Thymus (tissue), 14 donors: ENCODE results near the gene MIEF2. TPM values are rescaled to one million over a fixed set of nuclear protein-coding genes. Genes with fewer than 3 reads are reported as not detected.
A peak's percentile ranks its signal among the peaks of the same experiment; 100 is the strongest.
"Not testable (repeated sequence)": the region's sequence is repeated elsewhere in the genome, so short reads cannot be mapped to it uniquely, and the experiment has no call there.

Source experiments
- DNase-seq, 9 donors: peaks; one replicate each; pipeline ENCODE4 v3.0.0-alpha.2; 2013; ENCODE audit warnings: low spot score in 9 of 9, low read depth in 6 of 9, missing footprints in 1 of 9
- H3K27ac ChIP-seq, 2 donors: one replicate each; pipeline ENCODE4 v1.5.1; 2013; ENCODE audit warnings: control low read depth in 1 of 2, low read depth in 1 of 2, low read length in 1 of 2, mild to moderate bottlenecking in 1 of 2, moderate library complexity in 1 of 2
- H3K27me3 ChIP-seq, 2 donors: one replicate each; pipeline ENCODE4 v1.5.1; 2013; ENCODE audit warnings: low read length in 1 of 2; ENCODE audit not compliant: control insufficient read depth in 2 of 2, insufficient read depth in 1 of 2
- H3K36me3 ChIP-seq, 2 donors: one replicate each; pipeline ENCODE4 v1.5.1; 2013; ENCODE audit warnings: low read length in 1 of 2, mild to moderate bottlenecking in 1 of 2, moderate library complexity in 1 of 2; ENCODE audit not compliant: control insufficient read depth in 2 of 2, insufficient read depth in 2 of 2
- H3K4me1 ChIP-seq, 2 donors: one replicate each; pipeline ENCODE4 v1.5.1; 2013; ENCODE audit warnings: low read length in 2 of 2; ENCODE audit not compliant: control insufficient read depth in 2 of 2, insufficient read depth in 2 of 2
- H3K4me3 ChIP-seq, 2 donors: one replicate each; pipeline ENCODE4 v1.5.1; 2013; ENCODE audit warnings: low read length in 2 of 2, control low read depth in 1 of 2, mild to moderate bottlenecking in 1 of 2
- H3K9me3 ChIP-seq, 2 donors: one replicate each; pipeline ENCODE4 v1.5.1; 2013; ENCODE audit warnings: low read length in 1 of 2, mild to moderate bottlenecking in 1 of 2; ENCODE audit not compliant: control insufficient read depth in 2 of 2, insufficient read depth in 1 of 2
- WGBS: extraction: QIAGEN DNeasy Blood & Tissue Kit; methylation state at CpG from one replicate; pipeline ENCODE4 v1.1.7; 2013; 5-methylcytosine and 5-hydroxymethylcytosine counted together
- long read RNA-seq, 10 donors: transcript quantifications; one replicate each; lab custom pipeline, GENCODE V29; 2026
- polyA plus RNA-seq: library from polyadenylated mRNA; stranded (reverse); fragments of 200-250 nt; gene quantifications from one replicate; pipeline ENCODE4 v1.2.3, GENCODE V29; 2013
- total RNA-seq: library from RNA; stranded (reverse); fragments of 120-200 nt; gene quantifications from one replicate; pipeline ENCODE4 v1.2.4, GENCODE V29; 2013
- donor health status: healthy.

Gene MIEF2
- 5.4 TPM for total RNA-seq
- 8.5 TPM for polyA plus RNA-seq
- long read RNA-seq, donor 1 = 0 reads
- long read RNA-seq, donor 2 = 0 reads
- long read RNA-seq, donor 3, partial matches to known transcripts = 0 of 3 reads
- long read RNA-seq, donor 3, other reads (novel, unspliced or antisense) = 0 of 3 reads
- long read RNA-seq, donor 4, partial matches to known transcripts = 0 of 3 reads
- long read RNA-seq, donor 4, other reads (novel, unspliced or antisense) = 0 of 3 reads
- long read RNA-seq, donor 5, partial matches to known transcripts = 5 of 11 reads
- long read RNA-seq, donor 5, other reads (novel, unspliced or antisense) = 0 of 11 reads
- long read RNA-seq, donor 6, partial matches to known transcripts = 0 of 4 reads
- long read RNA-seq, donor 6, other reads (novel, unspliced or antisense) = 0 of 4 reads
- long read RNA-seq, donor 7, partial matches to known transcripts = 0 of 3 reads
- long read RNA-seq, donor 7, other reads (novel, unspliced or antisense) = 0 of 3 reads
- long read RNA-seq, donor 8, partial matches to known transcripts = 0 of 1 reads
- long read RNA-seq, donor 8, other reads (novel, unspliced or antisense) = 0 of 1 reads
- long read RNA-seq, donor 9 = 0 reads
- long read RNA-seq, donor 10, partial matches to known transcripts = 0 of 3 reads
- long read RNA-seq, donor 10, other reads (novel, unspliced or antisense) = 0 of 3 reads

- H3K27me3 ChIP-seq = no peaks in the 10 kb centered on the region
- H3K36me3 ChIP-seq = peaks cover 30 to 36% of the 10 kb centered on the region in 2 donors
- peak; percentile 83 to 97 (median 92) for DNase-seq
- peak within 1 kb of the TSS; percentile 69 to 78 for H3K4me3 ChIP-seq
- no peaks in the 10 kb centered on the region for H3K9me3 ChIP-seq
- H3K4me1 ChIP-seq = peaks cover 31 to 39% of the 10 kb centered on the region in 2 donors
- under 1% methylated on average over 72 of the region's 72 CpGs for WGBS
- H3K27ac ChIP-seq = peak within 1 kb of the TSS; percentile 83 to 88
Measured at GRCh38 chr17:18260332-18261145, at the start of gene MIEF2. TSS of gene MIEF2 (plus strand) at chr17:18260662. CDS start at chr17:18262721, 2,059 bp downstream.

- no peaks in the 10 kb centered on the region for H3K27me3 ChIP-seq
- 89% methylated on average over 7 of the region's 7 CpGs for WGBS
- no peak for DNase-seq
Measured at GRCh38 chr17:18213666-18214270, 46.7 kb upstream of the MIEF2 start.

GRCh38 chr17:18216906-18217305 lies 43.6 kb upstream of the MIEF2 start:
- 94% methylated on average over 11 of the region's 11 CpGs for WGBS
- H3K4me3 ChIP-seq, H3K9me3 ChIP-seq, DNase-seq, H3K27me3 ChIP-seq, H3K4me1 ChIP-seq, H3K36me3 ChIP-seq, H3K27ac ChIP-seq: not testable (repeated sequence)

More at GRCh38 chr17:18213666-18214270, 46.7 kb upstream of the MIEF2 start:
- Histone ChIP-seq H3K4me1 (no peaks in the 10 kb centered on the region), H3K4me3 (no peak overlapping the region), H3K9me3 (no peaks in the 10 kb centered on the region), H3K36me3 (peaks cover 21 to 24% of the 10 kb centered on the region in 2 donors), H3K27ac (no peak overlapping the region)

GRCh38 chr17:18217412-18218015 lies 42.9 kb upstream of the MIEF2 start:
- Histone ChIP-seq H3K4me3 (no peak overlapping the region), H3K27me3 (no peaks in the 10 kb centered on the region), H3K27ac (no peak overlapping the region), H3K4me1 (no peaks in the 10 kb centered on the region), H3K9me3 (no peaks in the 10 kb centered on the region), H3K36me3 (no peaks in the 10 kb centered on the region)
- peak in 8 of 9 donors; percentile 18 to 75 (median 56) for DNase-seq
- WGBS = 7% methylated on average over 6 of the region's 6 CpGs

- H3K9me3 ChIP-seq = no peaks in the 10 kb centered on the region
- no peaks in the 10 kb centered on the region for H3K27me3 ChIP-seq
- no peaks in the 10 kb centered on the region for H3K36me3 ChIP-seq
- H3K4me1 ChIP-seq = no peaks in the 10 kb centered on the region
- WGBS = 72% methylated on average over 4 of the region's 4 CpGs
- DNase-seq = no peak
- no peak overlapping the region for H3K27ac ChIP-seq
- no peak overlapping the region for H3K4me3 ChIP-seq
Measured at GRCh38 chr17:18218756-18219415, 41.6 kb upstream of the MIEF2 start.

GRCh38 chr17:18224053-18224386 lies 36.4 kb upstream of the MIEF2 start:
- peaks cover 7 to 16% of the 10 kb centered on the region in 2 donors for H3K4me1 ChIP-seq
- no peak for DNase-seq
- H3K27me3 ChIP-seq = peaks cover 0 to 6% of the 10 kb centered on the region in 2 donors
- H3K36me3 ChIP-seq = no peaks in the 10 kb centered on the region
- 93% methylated on average over 4 of the region's 4 CpGs for WGBS
- peak overlapping the region in 1 of 2 donors; percentile 7 for H3K27ac ChIP-seq
- H3K9me3 ChIP-seq = no peaks in the 10 kb centered on the region
- H3K4me3 ChIP-seq = no peak overlapping the region

- peak overlapping the region; percentile 28 to 91 for H3K4me3 ChIP-seq
- no peaks in the 10 kb centered on the region for H3K9me3 ChIP-seq
- DNase-seq = peak in 1 of 9 donors; percentile 3
Measured at GRCh38 chr17:18224387-18225120, 35.9 kb upstream of the MIEF2 start.

More at GRCh38 chr17:18224387-18225120, 35.9 kb upstream of the MIEF2 start:
- peaks cover 0 to 6% of the 10 kb centered on the region in 2 donors for H3K27me3 ChIP-seq
- H3K27ac ChIP-seq = peak overlapping the region in 1 of 2 donors; percentile 30
- WGBS = 71% methylated on average over 23 of the region's 23 CpGs
- H3K4me1 ChIP-seq = peaks cover 7 to 16% of the 10 kb centered on the region in 2 donors
- H3K36me3 ChIP-seq = no peaks in the 10 kb centered on the region
